ENCODE measurements around the gene LATS1. TPM values are rescaled to one million over a fixed set of nuclear protein-coding genes. Genes with fewer than 3 reads are reported as not detected.
"Not testable (repeated sequence)": the region's sequence is repeated elsewhere in the genome, so short reads cannot be mapped to it uniquely, and the experiment has no call there.

The LATS1 gene
- total RNA-seq, 1 donor from 2014 or later = 11.4 TPM

DNA sequence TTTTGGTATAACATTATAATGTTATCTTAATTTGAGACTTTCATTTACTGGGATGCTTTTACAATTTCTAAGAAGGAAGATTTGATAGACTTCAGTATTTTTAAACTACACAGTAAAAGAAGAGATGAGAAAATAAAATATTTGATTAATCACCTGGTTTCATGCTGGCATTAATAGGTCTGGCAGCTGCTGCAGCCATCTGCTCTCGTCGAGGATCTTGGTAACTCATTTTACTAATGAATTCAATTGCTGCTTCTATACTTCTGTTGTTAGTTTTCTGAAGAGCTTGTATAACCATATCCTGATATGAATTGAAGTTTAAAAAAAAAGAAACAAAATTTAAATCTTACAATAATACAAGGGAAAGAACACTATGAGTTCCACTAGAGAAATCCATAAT is 23.0 kb downstream of the LATS1 start:
- no peak for TF ChIP-seq CTCF (conservative IDR thresholded peaks at IDR 0.05; ENCODE audit: low read depth, low read length)
- H3K4me3 ChIP-seq (ENCODE audit: low read depth, low read length) = no peak overlapping the region
- no peak for DNase-seq (ENCODE audit: low read depth)

DNA sequence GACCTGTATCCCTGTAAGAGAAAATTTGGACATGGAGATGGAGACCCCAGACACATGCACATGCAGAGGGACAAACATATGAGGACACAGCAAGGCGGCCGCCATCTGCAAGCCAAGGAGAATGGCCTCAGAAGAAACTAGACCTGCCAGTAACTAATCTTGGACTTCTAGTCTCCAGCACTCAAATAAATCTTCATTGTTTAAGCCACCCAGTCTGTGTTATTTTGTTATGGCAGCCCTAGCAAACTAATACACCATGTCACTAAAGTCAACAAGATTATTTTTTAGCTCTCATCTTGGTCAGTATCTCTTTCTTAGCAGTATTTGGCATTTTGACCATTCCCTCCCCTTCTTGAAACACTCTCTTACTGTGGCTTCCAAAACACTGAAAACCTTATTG is 26.7 kb downstream of the LATS1 start:
- no peak overlapping the region for H3K4me3 ChIP-seq (ENCODE audit: low read depth, low read length)
- TF ChIP-seq CTCF (conservative IDR thresholded peaks at IDR 0.05; ENCODE audit: low read depth, low read length) = no peak
- no peak for DNase-seq (ENCODE audit: low read depth)

DNA sequence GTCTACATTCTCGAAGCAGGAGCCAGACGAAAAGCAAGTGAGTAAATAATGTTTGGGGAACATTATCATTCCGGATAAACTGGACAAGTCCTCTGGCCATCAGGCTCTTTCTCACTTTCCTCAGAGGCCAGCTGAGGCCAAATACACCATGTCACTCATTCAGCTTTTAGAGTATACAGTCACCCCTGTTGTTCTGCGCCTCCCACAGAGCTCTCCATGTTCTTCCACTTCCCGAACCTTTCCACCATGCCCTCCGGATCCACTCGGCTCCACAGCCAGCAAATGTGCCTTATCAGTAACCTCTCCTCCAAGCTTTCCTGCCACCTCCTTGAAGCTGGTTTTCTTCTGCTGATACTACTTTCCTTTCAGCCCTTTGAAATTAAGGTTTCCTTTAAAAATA is 31.7 kb downstream of the LATS1 start:
- H3K4me3 ChIP-seq (ENCODE audit: low read depth, low read length) = no peak overlapping the region
- TF ChIP-seq CTCF (conservative IDR thresholded peaks at IDR 0.05; ENCODE audit: low read depth, low read length) = no peak
- DNase-seq (ENCODE audit: low read depth) = no peak

DNA sequence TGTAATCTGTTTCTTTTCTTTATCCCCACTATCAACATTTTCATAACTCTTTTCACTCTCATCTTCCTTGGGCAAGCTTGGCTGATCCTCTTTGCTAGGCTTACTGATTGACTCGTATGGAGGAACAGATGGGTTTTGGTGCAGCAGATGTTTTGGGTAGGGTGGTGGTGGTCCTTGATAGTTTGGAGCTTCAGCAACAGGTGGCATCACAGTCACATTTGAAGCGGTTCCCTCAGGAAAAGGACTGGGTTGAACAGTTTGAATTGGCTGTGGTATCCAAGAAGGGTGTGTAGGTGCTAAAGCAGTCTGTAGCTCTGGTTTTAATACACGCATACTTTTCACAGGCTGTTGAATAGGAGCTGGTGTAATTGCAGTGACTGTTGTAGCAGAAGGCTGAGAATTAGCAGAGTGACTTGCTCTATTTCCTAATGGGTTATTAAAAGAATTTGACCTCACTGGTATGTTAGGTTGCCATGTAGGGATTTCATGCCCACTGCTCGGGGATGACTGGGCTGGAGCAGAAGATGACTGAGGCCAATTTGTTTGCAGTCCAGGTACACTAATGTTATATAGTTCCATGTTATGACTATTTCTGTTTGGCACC is 34.5 kb downstream of the LATS1 start:
- DNase-seq (ENCODE audit: low read depth) = peak; percentile 33
- no peak for TF ChIP-seq CTCF (conservative IDR thresholded peaks at IDR 0.05; ENCODE audit: low read depth, low read length)
- no peak overlapping the region for H3K4me3 ChIP-seq (ENCODE audit: low read depth, low read length)

- not testable (repeated sequence) for H3K4me3 ChIP-seq (ENCODE audit: low read depth, low read length); DNase-seq (ENCODE audit: low read depth)
Measured at GRCh38 chr6:149681845-149682244, 36.1 kb downstream of the LATS1 start.

DNA sequence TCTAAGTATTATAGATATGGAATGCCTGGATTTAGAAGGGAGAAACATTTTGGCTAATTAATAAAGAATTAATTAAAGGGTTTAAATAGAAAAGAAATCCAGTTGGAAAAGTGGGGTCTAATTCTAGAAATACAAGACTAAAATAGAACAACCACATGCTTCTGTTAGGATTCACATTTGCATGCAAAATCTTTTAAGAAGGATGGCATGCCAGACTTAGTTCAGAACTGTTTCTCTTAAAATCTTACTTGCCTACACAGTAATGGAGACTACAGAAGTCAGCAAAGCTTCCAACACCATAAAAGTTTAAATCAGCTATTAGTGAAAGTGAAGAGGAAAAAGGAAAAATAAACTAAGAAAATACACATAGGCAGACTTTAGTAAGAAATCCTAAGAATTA is 36.7 kb downstream of the LATS1 start:
- TF ChIP-seq CTCF (conservative IDR thresholded peaks at IDR 0.05; ENCODE audit: low read depth, low read length) = no peak
- no peak overlapping the region for H3K4me3 ChIP-seq (ENCODE audit: low read depth, low read length)
- DNase-seq (ENCODE audit: low read depth) = no peak

GRCh38 chr6:149680503-149680902 is 37.4 kb downstream of the LATS1 start:
- H3K4me3 ChIP-seq (ENCODE audit: low read depth, low read length) = no peak overlapping the region
- no peak for DNase-seq (ENCODE audit: low read depth)
- no peak for TF ChIP-seq CTCF (conservative IDR thresholded peaks at IDR 0.05; ENCODE audit: low read depth, low read length)

- not testable (repeated sequence) for H3K4me3 ChIP-seq (ENCODE audit: low read depth, low read length); DNase-seq (ENCODE audit: low read depth)
Measured at GRCh38 chr6:149672265-149672664, 45.6 kb downstream of the LATS1 start.

Measured in epithelial cell of proximal tubule (primary cell).